IMR-90 (cell line): Measurements from ENCODE around the gene ZSWIM5. TPM values are rescaled to one million over a fixed set of nuclear protein-coding genes. Genes with fewer than 3 reads are reported as not detected.
A peak's percentile ranks its signal among the peaks of the same experiment; 100 is the strongest.

Experiments used
- ATAC-seq: fragments of 200-7000 bp; cut with Tn5 transposase; 2 replicates; pipeline ENCODE4 v1.9.1; 2020; ENCODE audit warnings: low read depth, mild to moderate bottlenecking, moderate library complexity
- BruUV-seq: library from RNA; stranded (reverse); fragments of 400-500 nt; replicated peaks from 2 replicates; lab custom pipeline; 2021; lab: Mats Ljungman, UMichigan
- CTCF ChIA-PET: fragments of 300-600 bp; formaldehyde crosslinking; extraction: SDS; loops from one replicate; lab custom pipeline; 2021; ENCODE audit warnings: antibody characterized with exemption; lab: Yijun Ruan, JAX
- POLR2A ChIA-PET: fragments of 300-600 bp; sonication (Branson Sonifier 250); formaldehyde crosslinking; loops from one replicate; lab custom pipeline; 2022; ENCODE audit warnings: antibody characterized with exemption; ENCODE audit not compliant: unreplicated experiment; lab: Charles Lee
- DNase-seq: peaks from one replicate; pipeline ENCODE4 v3.0.0; 2013
- H2AFZ ChIP-seq: replicated peaks from 2 replicates; pipeline ENCODE3; 2013; ENCODE audit warnings: low read length, mild to moderate bottlenecking; ENCODE audit not compliant: poor library complexity
- H2AK5ac ChIP-seq: 2 replicates; pipeline ENCODE4 v1.6.1; 2013; ENCODE audit warnings: low read depth, low read length, inconsistent platforms
- H2AK9ac ChIP-seq: replicated peaks from 2 replicates; pipeline ENCODE3; 2013; ENCODE audit warnings: mild to moderate bottlenecking, low read depth, low read length, moderate library complexity; ENCODE audit not compliant: poor library complexity
- H2BK120ac ChIP-seq: 2 replicates; pipeline ENCODE4 v1.6.1; 2013; ENCODE audit warnings: low read depth, low read length, inconsistent platforms
- H2BK15ac ChIP-seq: 3 replicates; pipeline ENCODE4 v1.6.1; 2013; ENCODE audit warnings: low read depth, low read length, inconsistent platforms
- H2BK20ac ChIP-seq: 2 replicates; pipeline ENCODE4 v1.6.1; 2013; ENCODE audit warnings: low read depth, mild to moderate bottlenecking, inconsistent platforms, low read length, moderate library complexity
- H2BK5ac ChIP-seq: 2 replicates; pipeline ENCODE4 v1.6.1; 2013; ENCODE audit warnings: mild to moderate bottlenecking, low read depth, low read length, inconsistent platforms; ENCODE audit not compliant: poor library complexity, severe bottlenecking
- H3K14ac ChIP-seq: replicated peaks from 2 replicates; pipeline ENCODE4 v1.6.1; 2013; ENCODE audit warnings: low read depth, low read length, inconsistent platforms
- H3K18ac ChIP-seq: 2 replicates; pipeline ENCODE4 v1.6.1; 2013; ENCODE audit warnings: low read depth, low read length, control low read depth
- H3K23ac ChIP-seq: 2 replicates; pipeline ENCODE4 v1.6.1; 2013; ENCODE audit warnings: low read depth, low read length, inconsistent platforms
- H3K27ac ChIP-seq: 2 replicates; pipeline ENCODE4 v1.5.1; 2013; ENCODE audit warnings: mild to moderate bottlenecking, control low read depth, low read length; ENCODE audit not compliant: insufficient read depth
- H3K27me3 ChIP-seq: 2 replicates; pipeline ENCODE4 v1.6.1; 2013; ENCODE audit warnings: low read length; ENCODE audit not compliant: control insufficient read depth, insufficient read depth
- H3K36me3 ChIP-seq: 2 replicates; pipeline ENCODE4 v1.6.1; 2013; ENCODE audit warnings: low read length, mixed read lengths; ENCODE audit not compliant: control insufficient read depth, insufficient read depth
- H3K4ac ChIP-seq: 2 replicates; pipeline ENCODE4 v1.6.1; 2013; ENCODE audit warnings: low read depth, low read length, inconsistent platforms
- H3K4me1 ChIP-seq: 2 replicates; pipeline ENCODE4 v1.6.1; 2013; ENCODE audit warnings: low read length, mixed read lengths; ENCODE audit not compliant: control insufficient read depth, insufficient read depth
- H3K4me2 ChIP-seq: 2 replicates; pipeline ENCODE4 v1.6.1; 2013; ENCODE audit warnings: low read depth, mild to moderate bottlenecking, control low read depth, low read length, moderate library complexity
- H3K4me3 ChIP-seq: 2 replicates; pipeline ENCODE4 v1.5.1; 2013; ENCODE audit warnings: low read depth, mild to moderate bottlenecking, control low read depth, low read length, moderate library complexity; ENCODE audit not compliant: insufficient read depth
- H3K56ac ChIP-seq: 2 replicates; pipeline ENCODE4 v1.6.1; 2013; ENCODE audit warnings: low read length, inconsistent platforms; ENCODE audit not compliant: insufficient read depth; ENCODE audit errors: extremely low read depth
- H3K79me1 ChIP-seq, 2 experiments: 2 replicates each; pipeline ENCODE4 v1.6.1; 2013; ENCODE audit warnings: low read length in 2 of 2, inconsistent platforms in 1 of 2, low read depth in 1 of 2
- H3K9ac ChIP-seq: 2 replicates; pipeline ENCODE4 v1.6.1; 2013; ENCODE audit warnings: low read depth, low read length, control low read depth
- H3K9me1 ChIP-seq: 2 replicates; pipeline ENCODE4 v1.6.1; 2013; ENCODE audit warnings: low read length, inconsistent platforms; ENCODE audit not compliant: insufficient read depth
- H3K9me3 ChIP-seq: 2 replicates; pipeline ENCODE4 v1.6.1; 2013; ENCODE audit warnings: low read length; ENCODE audit not compliant: control insufficient read depth, insufficient read depth
- H4K20me1 ChIP-seq: 2 replicates; pipeline ENCODE4 v1.6.1; 2013; ENCODE audit warnings: low read length, inconsistent platforms; ENCODE audit not compliant: insufficient read depth
- H4K5ac ChIP-seq: 2 replicates; pipeline ENCODE4 v1.6.1; 2013; ENCODE audit warnings: mild to moderate bottlenecking, low read depth, low read length, control low read depth
- H4K8ac ChIP-seq, 2 experiments: 2 replicates each; pipeline ENCODE4 v1.6.1; 2013; ENCODE audit warnings: low read depth in 2 of 2, low read length in 2 of 2, control low read depth in 1 of 2, inconsistent platforms in 1 of 2
- H4K91ac ChIP-seq: 2 replicates; pipeline ENCODE4 v1.6.1; 2013; ENCODE audit warnings: low read depth, low read length, inconsistent platforms; ENCODE audit not compliant: insufficient read depth
- BHLHE40 ChIP-seq: fragments of 150-350 bp; IDR thresholded peaks from 2 replicates; pipeline ENCODE4 v1.6.1; 2016; ENCODE audit warnings: mild to moderate bottlenecking, low read depth, low read length
- CEBPB ChIP-seq: IDR thresholded peaks from 2 replicates; pipeline ENCODE4 v1.6.1; 2012; ENCODE audit warnings: low read depth, low read length, improper control_type of control experiment
- CHD1 ChIP-seq: IDR thresholded peaks from 2 replicates; pipeline ENCODE4 v1.6.1; 2012; ENCODE audit warnings: low read depth, low read length, improper control_type of control experiment
- CTCF ChIP-seq: conservative IDR thresholded peaks from 2 replicates; pipeline ENCODE4 v1.5.1; 2012; ENCODE audit warnings: mild to moderate bottlenecking, low read depth, low read length, improper control_type of control experiment
- MAFK ChIP-seq: IDR thresholded peaks from 2 replicates; pipeline ENCODE4 v1.6.1; 2012; ENCODE audit warnings: low read depth, low read length, improper control_type of control experiment
- MAZ ChIP-seq: IDR thresholded peaks from 2 replicates; pipeline ENCODE4 v1.6.1; 2012; ENCODE audit warnings: low read depth, mild to moderate bottlenecking, low read length, improper control_type of control experiment, moderate library complexity, borderline replicate concordance
- POLR2A ChIP-seq: IDR thresholded peaks from 2 replicates; pipeline ENCODE4 v1.6.1; 2012; ENCODE audit warnings: mild to moderate bottlenecking, low read depth, low read length
- RAD21 ChIP-seq: IDR thresholded peaks from 2 replicates; pipeline ENCODE4 v1.6.1; 2012; ENCODE audit warnings: low read length, improper control_type of control experiment
- RCOR1 ChIP-seq: IDR thresholded peaks from 2 replicates; pipeline ENCODE4 v1.6.1; 2012; ENCODE audit warnings: mild to moderate bottlenecking, low read length, improper control_type of control experiment; ENCODE audit not compliant: insufficient replicate concordance
- RFX5 ChIP-seq: IDR thresholded peaks from 2 replicates; pipeline ENCODE4 v1.8.0; 2012; ENCODE audit warnings: low read depth, mild to moderate bottlenecking, low read length, moderate library complexity
- SMC3 ChIP-seq: fragments of 150-350 bp; IDR thresholded peaks from 2 replicates; pipeline ENCODE4 v1.6.1; 2016; ENCODE audit warnings: low read depth, mild to moderate bottlenecking, antibody characterized with exemption, low read length, moderate library complexity
- WGBS, 2 experiments: methylation state at CpG; one replicate each; pipeline versions ENCODE4 v1.1.5 to v1.1.7; 2013; ENCODE audit warnings: missing lambda C conversion rate in 2 of 2; ENCODE audit not compliant: insufficient read length in 1 of 2; ENCODE audit errors: extremely low coverage in 2 of 2; 5-methylcytosine and 5-hydroxymethylcytosine counted together
- dilution Hi-C: fragments of 300-500 bp; cut with HindIII; formaldehyde crosslinking; loops from one replicate; pipeline ENCODE4 v1.14.3; 2018; ENCODE audit warnings: low sequenced_read_pairs; ENCODE audit not compliant: unreplicated experiment
- in situ Hi-C: fragments of 300-500 bp; cut with MboI; formaldehyde crosslinking; loops from 3 replicates; pipeline ENCODE4 v1.14.3; 2019; ENCODE audit warnings: low sequenced_read_pairs, inconsistent platforms, mixed read lengths
- intact Hi-C: fragments of 100-400 bp; cut with micrococcal nuclease; formaldehyde crosslinking; loops from 2 replicates; pipeline ENCODE4 v1.10.0; 2022
- polyA plus RNA-seq, 3 experiments: library from polyadenylated mRNA; depleted of rRNA; stranded (reverse); fragments of >200 nt; gene quantifications; 2 replicates each; pipeline ENCODE4 v1.2.3, GENCODE V29; 2012; ENCODE audit warnings: low replicate concordance in 1 of 3
- total RNA-seq: library from RNA; depleted of rRNA; stranded (reverse); fragments of >200 nt; gene quantifications from 2 replicates; pipeline ENCODE4 v1.2.3, GENCODE V29; 2012
- TF ChIP-seq, protein P1 (sequence below): fragments of 150-350 bp; IDR thresholded peaks from 2 replicates; pipeline ENCODE4 v1.6.1; 2016; ENCODE audit warnings: low read depth, mild to moderate bottlenecking, low read length, moderate library complexity, borderline replicate concordance
- TF ChIP-seq, protein P2 (sequence below): fragments of 150-350 bp; IDR thresholded peaks from 2 replicates; pipeline ENCODE4 v1.6.1; 2017; ENCODE audit warnings: mild to moderate bottlenecking, antibody characterized with exemption, low read length, low read depth

ZSWIM5 gene
- total and polyA plus RNA-seq, 2 of the 4 experiments (the other 2 are of a cell fraction) = under 0.01 to 0.03 TPM

DNA sequence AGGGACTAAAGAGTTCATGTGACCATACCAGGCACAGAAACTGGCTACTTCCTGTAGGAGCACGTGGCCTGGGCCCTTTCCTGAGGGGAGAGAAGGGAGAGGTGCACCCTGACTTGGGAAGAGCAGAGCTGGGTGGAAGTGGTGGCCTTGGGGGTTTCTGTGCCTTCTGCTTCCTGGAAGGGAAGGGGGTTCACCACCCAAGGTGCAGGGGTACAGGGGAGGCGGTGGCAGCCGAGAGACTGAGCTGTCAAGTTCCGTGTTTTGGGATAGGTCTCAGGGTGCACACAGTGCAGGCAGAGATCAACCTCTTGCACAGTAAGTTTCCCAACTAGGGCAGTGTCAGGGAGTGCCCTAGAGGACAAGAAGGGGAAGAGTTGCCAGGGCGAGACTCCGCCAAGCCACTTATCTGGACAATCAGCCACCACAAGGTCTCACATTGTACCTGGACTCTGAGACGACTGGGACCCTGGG is 205.4 kb downstream of the ZSWIM5 start:
- dilution Hi-C loops = no loop called here
- no peak overlapping the region for H3K23ac ChIP-seq
- no peak overlapping the region for H2BK120ac ChIP-seq
- no peak overlapping the region for H3K4me3 ChIP-seq
- no peak overlapping the region for H2AK9ac ChIP-seq
- no peaks in the 10 kb centered on the region for H3K27me3 ChIP-seq
- H3K79me1 ChIP-seq = no peaks in the 10 kb centered on the region
- ChIA-PET POLR2A (interaction anchor here (0.5 kb wide), 1 partner anchor 105 kb away, joined by 3 read pairs; no protein-coding TSS in a partner anchor), CTCF (no interaction called here)
- no peak overlapping the region for H3K9ac ChIP-seq
- H2BK5ac ChIP-seq = no peak overlapping the region
- in situ Hi-C loops = no loop called here
- 0 out of 2 replicates have a peak, but pooled peaks cover 3% of the 10 kb centered on the region for H3K9me1 ChIP-seq
- DNase-seq = no peak
- no peaks in the 10 kb centered on the region for H4K20me1 ChIP-seq
- peak; percentile 21; the same call in 1 of the 2 replicates for ATAC-seq
- H2AFZ ChIP-seq = no peak overlapping the region
- H3K56ac ChIP-seq = no peak overlapping the region
- H3K27ac ChIP-seq = no peak overlapping the region
- no peak overlapping the region for H2AK5ac ChIP-seq
- no peaks in the 10 kb centered on the region for H3K9me3 ChIP-seq
- no TSS peak for BruUV-seq
- no peak overlapping the region for H3K18ac ChIP-seq
- H3K14ac ChIP-seq = no peak overlapping the region
- intact Hi-C loops = no loop called here
- no peaks in the 10 kb centered on the region for H3K4me1 ChIP-seq
- TF ChIP-seq RCOR1 (no peak), RAD21 (no peak), CTCF (no peak), SMC3 (no peak), CEBPB (no peak), POLR2A (no peak), RFX5 (no peak), MAFK (no peak), BHLHE40 (no peak), CHD1 (no peak), MAZ (no peak)
- TF ChIP-seq, protein P1, sequence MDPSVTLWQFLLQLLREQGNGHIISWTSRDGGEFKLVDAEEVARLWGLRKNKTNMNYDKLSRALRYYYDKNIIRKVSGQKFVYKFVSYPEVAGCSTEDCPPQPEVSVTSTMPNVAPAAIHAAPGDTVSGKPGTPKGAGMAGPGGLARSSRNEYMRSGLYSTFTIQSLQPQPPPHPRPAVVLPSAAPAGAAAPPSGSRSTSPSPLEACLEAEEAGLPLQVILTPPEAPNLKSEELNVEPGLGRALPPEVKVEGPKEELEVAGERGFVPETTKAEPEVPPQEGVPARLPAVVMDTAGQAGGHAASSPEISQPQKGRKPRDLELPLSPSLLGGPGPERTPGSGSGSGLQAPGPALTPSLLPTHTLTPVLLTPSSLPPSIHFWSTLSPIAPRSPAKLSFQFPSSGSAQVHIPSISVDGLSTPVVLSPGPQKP = no peak
- TF ChIP-seq, protein P2, sequence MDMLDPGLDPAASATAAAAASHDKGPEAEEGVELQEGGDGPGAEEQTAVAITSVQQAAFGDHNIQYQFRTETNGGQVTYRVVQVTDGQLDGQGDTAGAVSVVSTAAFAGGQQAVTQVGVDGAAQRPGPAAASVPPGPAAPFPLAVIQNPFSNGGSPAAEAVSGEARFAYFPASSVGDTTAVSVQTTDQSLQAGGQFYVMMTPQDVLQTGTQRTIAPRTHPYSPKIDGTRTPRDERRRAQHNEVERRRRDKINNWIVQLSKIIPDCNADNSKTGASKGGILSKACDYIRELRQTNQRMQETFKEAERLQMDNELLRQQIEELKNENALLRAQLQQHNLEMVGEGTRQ = no peak
- H3K4me2 ChIP-seq = no peak overlapping the region
- H2BK15ac ChIP-seq = no peak overlapping the region
- no peak overlapping the region for H3K4ac ChIP-seq
- no CpG with 5 or more reads among the region's 7 CpGs for WGBS, 2 experiments
- no peak overlapping the region for H4K8ac ChIP-seq
- no peak overlapping the region for H2BK20ac ChIP-seq
- peaks cover 39% of the 10 kb centered on the region for H3K36me3 ChIP-seq
- H4K91ac ChIP-seq = no peak overlapping the region
- H4K5ac ChIP-seq = no peak overlapping the region
